CD4-positive, alpha-beta T cell treated with Interleukin-17A for 4 hours (primary cell): ENCODE measurements around the gene ATP1B2.
A peak's percentile ranks its signal among the peaks of the same experiment; 100 is the strongest.

Experiments
- DNase-seq: peaks from one replicate; pipeline ENCODE4 v3.0.0-alpha.2; 2020; ENCODE audit warnings: mixed read lengths

The ATP1B2 gene

GRCh38 chr17:7686222-7687071, 35.7 kb downstream of the ATP1B2 start:
- peak; percentile 81 for DNase-seq

GRCh38 chr17:7687072-7687907, 36.6 kb downstream of the ATP1B2 start, which contains the start of gene TP53:
Gene TP53 (minus strand): TSS chr17:7687490. CDS start chr17:7676594, 10,896 bp downstream.
- DNase-seq = peak; percentile 86

GRCh38 chr17:7687908-7688807, 37.4 kb downstream of the ATP1B2 start, which contains the start of gene WRAP53:
Gene WRAP53 (plus strand): TSS chr17:7688477. CDS start chr17:7688649, 172 bp downstream.
- peak; percentile 96 for DNase-seq

GRCh38 chr17:7688808-7689316, 38.1 kb downstream of the ATP1B2 start:
- DNase-seq = no peak

GRCh38 chr17:7695586-7695985, 44.9 kb downstream of the ATP1B2 start:
- DNase-seq = no peak

- no peak for DNase-seq
Measured at GRCh38 chr17:7697828-7698588, 47.3 kb downstream of the ATP1B2 start.

DNA sequence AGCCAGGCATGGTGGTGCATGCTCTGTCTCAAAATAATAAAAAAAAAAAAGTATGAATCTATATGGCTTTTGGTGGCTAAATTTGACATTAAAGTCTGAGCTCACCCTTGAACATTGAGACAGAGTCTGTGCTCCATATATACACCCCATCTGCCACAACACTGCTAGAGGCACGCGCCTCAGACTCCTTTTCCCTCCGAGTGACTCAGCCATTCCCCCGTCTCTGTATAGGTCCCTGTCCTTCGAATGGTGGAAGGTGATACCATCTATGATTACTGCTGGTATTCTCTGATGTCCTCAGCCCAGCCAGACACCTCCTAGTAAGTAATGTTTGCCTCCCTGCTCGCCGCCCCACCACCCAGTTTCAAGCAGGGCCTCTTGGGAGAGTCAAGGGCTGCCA, 49.8 kb downstream of the ATP1B2 start:
- no peak for DNase-seq

GRCh38 chr17:7701681-7702080, 51.0 kb downstream of the ATP1B2 start:
- DNase-seq = no peak

DNA sequence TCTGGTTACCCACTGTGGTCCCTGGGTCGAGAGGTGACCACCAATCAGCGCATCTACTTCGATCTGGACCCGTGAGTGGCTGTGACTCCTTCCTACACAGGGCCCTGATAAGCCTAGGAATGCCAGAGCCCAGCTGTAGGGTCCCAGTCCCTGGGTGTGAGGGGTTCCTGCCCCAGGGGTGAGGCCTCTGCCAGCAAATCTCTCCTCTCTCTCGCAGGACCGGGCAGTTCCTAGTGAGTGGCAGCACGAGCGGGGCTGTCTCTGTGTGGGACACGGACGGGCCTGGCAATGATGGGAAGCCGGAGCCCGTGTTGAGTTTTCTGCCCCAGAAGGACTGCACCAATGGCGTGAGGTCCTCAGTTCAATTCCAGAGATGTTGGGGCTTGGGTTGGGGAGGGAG, 52.0 kb downstream of the ATP1B2 start:
- DNase-seq = no peak

GRCh38 chr17:7703584-7704479, 53.1 kb downstream of the ATP1B2 start:
- DNase-seq = no peak

GRCh38 chr17:7704601-7705268, 54.0 kb downstream of the ATP1B2 start, which contains the start of gene EFNB3:
Gene EFNB3 (plus strand): TSS chr17:7705202. CDS start chr17:7705599, 397 bp downstream.
- peak; percentile 14 for DNase-seq

GRCh38 chr17:7705269-7706255, 54.8 kb downstream of the ATP1B2 start:
- DNase-seq = no peak

DNA sequence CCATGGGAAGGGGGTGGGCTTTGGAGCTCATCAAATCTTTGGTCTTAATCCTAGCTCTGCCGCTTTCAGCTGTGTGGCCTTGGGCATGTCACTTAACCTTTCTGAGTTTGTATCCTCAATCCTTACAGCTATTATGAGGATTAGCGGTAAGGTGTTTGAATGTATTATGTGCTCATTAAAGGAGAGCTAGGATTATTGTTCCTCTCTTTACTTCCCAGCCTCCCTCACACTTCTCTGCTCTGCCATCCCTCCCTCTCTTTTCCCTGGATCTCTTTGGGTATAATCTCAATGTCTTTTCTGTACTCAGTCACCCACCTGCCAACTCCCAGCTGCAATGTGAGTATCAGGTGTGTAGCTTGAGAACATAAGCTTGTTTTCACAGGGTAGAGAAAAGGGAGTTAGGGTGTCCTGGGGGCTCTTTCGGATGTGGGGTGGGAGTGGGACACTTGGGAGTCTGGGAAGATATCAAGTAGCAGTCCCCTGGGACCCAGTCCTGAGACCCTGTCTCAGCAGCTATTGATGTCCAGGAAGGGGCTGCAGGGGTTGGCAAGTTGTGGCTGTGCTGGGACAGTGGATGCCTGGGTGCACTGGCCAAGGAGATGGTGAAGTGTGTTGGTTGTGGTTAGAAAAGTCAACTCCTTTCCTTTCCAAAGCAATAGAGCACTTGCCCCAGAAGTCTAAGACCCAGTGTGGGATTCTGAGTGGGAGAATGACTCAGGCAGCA, 56.1 kb downstream of the ATP1B2 start:
- DNase-seq = no peak
